ENCODE measurements around the gene NDUFS7. TPM values are rescaled to one million over a fixed set of nuclear protein-coding genes. Genes with fewer than 3 reads are reported as not detected.
A peak's percentile ranks its signal among the peaks of the same experiment; 100 is the strongest.

NDUFS7 gene
- total and polyA plus RNA-seq, 4 donors, result 43.0 to 164 (median 124) TPM

DNA sequence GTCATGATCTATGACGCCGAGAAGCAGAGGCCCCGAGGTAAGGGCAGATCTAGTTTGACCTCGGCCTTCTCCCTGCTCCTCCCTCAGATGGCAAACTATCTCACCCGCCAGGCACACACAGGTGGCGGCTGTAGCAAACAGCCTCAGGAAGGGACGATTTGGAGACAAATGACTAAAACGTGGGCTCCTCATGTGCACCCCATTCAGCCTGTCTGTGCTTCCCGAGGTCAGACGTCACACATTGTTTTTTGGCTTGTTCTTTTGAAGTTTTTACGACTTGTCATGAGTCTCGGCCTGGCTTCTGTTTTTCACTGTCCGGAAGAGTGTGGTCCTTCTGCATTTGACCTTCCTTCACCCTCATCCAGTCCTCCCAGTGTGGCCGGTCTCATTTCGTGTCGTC, 38.7 kb downstream of the NDUFS7 start:
- peaks cover 15% of the 10 kb centered on the region for H3K4me1 ChIP-seq (ENCODE audit: control insufficient read depth, insufficient read depth, low read length)
- H3K9me3 ChIP-seq (ENCODE audit: control insufficient read depth, insufficient read depth, low read length), result no peaks in the 10 kb centered on the region
- H3K27ac ChIP-seq (ENCODE audit: low read depth, low read length), result no peak overlapping the region
- H3K4me3 ChIP-seq (ENCODE audit: low read depth, low read length), result no peak overlapping the region
- whole genome bisulfite sequencing (ENCODE audit: insufficient coverage), result 63% methylated on average over 10 of the region's 16 CpGs
- no peak for DNase-seq (ENCODE audit: low read depth in 4 of 6, low spot score in 6 of 6)
- H3K27me3 ChIP-seq (ENCODE audit: control insufficient read depth, insufficient read depth, low read length), result no peaks in the 10 kb centered on the region
- peaks cover 99% of the 10 kb centered on the region for H3K36me3 ChIP-seq (ENCODE audit: control insufficient read depth, insufficient read depth, low read length)

DNA sequence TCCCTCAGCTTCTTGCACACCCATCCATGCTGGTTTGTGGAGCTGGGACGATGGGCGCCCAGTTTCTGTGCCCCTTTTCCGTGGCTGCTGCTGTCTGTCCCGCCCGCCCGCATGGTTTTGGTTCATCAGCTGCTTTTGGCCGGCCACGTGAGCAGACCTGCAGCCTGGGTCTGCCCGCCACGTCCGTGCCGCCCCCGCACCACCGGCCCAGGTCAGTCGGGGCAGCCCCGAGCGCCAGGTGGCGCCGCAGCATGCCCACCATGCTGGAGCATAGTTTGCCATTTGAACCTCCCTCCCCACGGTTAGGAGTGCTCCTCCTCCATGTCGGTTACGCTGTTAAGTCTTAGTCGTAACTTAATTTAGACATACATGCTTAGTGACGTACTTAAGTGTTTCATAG, 39.2 kb downstream of the NDUFS7 start:
- no peak overlapping the region for H3K27ac ChIP-seq (ENCODE audit: low read depth, low read length)

DNA sequence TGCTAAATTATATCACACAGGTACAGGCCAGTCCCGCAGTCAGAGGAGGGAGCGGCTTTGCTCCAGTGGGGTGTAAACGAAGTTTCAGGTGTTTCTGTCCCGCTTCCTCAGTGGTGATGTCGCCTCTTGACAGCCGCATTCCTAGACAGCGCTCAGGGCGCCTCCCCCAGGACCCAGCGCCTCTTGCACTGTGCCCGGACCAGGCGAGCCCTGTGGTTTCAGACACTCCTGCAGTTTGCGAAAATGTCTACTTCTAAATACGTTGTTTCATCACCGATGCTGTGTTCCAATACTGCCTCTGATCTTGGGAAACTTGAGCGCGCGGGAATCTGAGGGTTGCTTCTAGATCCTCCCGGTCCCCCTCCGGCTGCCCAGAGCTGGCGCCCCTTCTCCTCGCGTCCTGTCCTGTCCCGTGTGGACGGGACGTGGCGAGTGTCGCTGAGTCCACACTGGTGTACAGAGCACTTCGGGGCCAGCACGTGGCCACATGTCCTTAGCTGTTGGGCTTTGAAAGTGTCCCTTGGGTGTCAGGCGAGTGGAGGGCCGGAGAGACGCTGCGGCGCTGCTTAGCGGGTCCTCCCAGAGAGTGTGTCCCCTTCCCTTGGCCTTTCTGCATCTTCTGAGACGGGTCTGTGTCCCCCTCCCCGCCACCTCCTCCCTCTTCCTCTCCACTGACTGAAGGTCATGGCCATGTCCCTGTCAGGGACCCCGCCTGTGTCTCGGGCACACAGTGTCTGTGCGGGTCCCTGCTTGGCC, 39.9 kb downstream of the NDUFS7 start:
- no peak for DNase-seq (ENCODE audit: low read depth in 4 of 6, low spot score in 6 of 6)
- WGBS (ENCODE audit: insufficient coverage), result 92% methylated on average over 40 of the region's 40 CpGs
- peaks cover 8% of the 10 kb centered on the region for H3K4me1 ChIP-seq (ENCODE audit: control insufficient read depth, insufficient read depth, low read length)
- H3K27me3 ChIP-seq (ENCODE audit: control insufficient read depth, insufficient read depth, low read length), result no peaks in the 10 kb centered on the region
- H3K27ac ChIP-seq (ENCODE audit: low read depth, low read length), result no peak overlapping the region
- H3K9me3 ChIP-seq (ENCODE audit: control insufficient read depth, insufficient read depth, low read length), result no peaks in the 10 kb centered on the region
- H3K4me3 ChIP-seq (ENCODE audit: low read depth, low read length), result no peak overlapping the region
- peaks cover 96% of the 10 kb centered on the region for H3K36me3 ChIP-seq (ENCODE audit: control insufficient read depth, insufficient read depth, low read length)

More for the DNA sequence above, 39.2 kb downstream of the NDUFS7 start:
- WGBS (ENCODE audit: insufficient coverage), result 87% methylated on average over 20 of the region's 24 CpGs
- Histone ChIP-seq H3K4me3 (ENCODE audit: low read depth, low read length) (no peak overlapping the region), H3K36me3 (ENCODE audit: control insufficient read depth, insufficient read depth, low read length) (peaks cover 98% of the 10 kb centered on the region), H3K27me3 (ENCODE audit: control insufficient read depth, insufficient read depth, low read length) (no peaks in the 10 kb centered on the region), H3K4me1 (ENCODE audit: control insufficient read depth, insufficient read depth, low read length) (peaks cover 13% of the 10 kb centered on the region), H3K9me3 (ENCODE audit: control insufficient read depth, insufficient read depth, low read length) (no peaks in the 10 kb centered on the region)
- no peak for DNase-seq (ENCODE audit: low read depth in 4 of 6, low spot score in 6 of 6)

DNA sequence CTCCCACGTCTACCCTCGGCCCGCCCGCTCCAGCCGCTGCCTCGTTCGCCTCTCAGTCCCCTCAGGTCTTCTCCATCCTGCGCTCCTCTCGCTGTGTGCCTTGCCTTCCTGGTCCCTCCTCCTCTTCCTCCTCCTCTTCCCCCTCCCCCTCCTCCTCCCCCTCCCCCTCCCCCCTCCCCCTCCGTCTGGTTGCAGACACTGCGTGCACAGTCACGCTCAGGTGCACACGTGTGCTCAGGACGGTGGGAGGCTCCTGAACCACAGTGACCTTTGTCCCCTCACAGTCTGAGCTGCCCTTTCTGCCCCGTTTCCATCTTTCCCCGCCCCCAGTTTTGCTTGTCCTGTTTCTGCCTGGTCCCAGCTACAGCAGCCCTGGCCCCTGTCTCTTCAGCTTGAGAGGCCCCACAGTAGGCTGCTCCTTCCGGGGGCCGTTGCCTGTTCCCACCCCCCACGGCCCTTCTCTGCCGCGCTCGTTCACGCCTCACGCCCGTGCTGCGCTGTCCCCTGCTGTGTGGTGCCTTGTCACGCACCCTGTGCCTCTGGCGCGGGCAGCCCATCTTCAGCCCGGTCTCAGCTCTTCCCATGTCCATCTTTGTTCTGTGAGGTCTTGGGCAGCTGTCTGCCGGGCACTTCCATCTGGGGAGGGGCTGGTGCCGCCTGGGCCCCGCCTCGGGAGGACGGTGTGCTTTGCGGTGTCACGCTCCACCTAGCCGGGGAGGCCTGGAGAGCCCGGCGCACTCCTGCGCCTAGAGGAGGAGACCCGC, 40.7 kb downstream of the NDUFS7 start:
- whole genome bisulfite sequencing (ENCODE audit: insufficient coverage), result 73% methylated on average over 27 of the region's 42 CpGs

DNA sequence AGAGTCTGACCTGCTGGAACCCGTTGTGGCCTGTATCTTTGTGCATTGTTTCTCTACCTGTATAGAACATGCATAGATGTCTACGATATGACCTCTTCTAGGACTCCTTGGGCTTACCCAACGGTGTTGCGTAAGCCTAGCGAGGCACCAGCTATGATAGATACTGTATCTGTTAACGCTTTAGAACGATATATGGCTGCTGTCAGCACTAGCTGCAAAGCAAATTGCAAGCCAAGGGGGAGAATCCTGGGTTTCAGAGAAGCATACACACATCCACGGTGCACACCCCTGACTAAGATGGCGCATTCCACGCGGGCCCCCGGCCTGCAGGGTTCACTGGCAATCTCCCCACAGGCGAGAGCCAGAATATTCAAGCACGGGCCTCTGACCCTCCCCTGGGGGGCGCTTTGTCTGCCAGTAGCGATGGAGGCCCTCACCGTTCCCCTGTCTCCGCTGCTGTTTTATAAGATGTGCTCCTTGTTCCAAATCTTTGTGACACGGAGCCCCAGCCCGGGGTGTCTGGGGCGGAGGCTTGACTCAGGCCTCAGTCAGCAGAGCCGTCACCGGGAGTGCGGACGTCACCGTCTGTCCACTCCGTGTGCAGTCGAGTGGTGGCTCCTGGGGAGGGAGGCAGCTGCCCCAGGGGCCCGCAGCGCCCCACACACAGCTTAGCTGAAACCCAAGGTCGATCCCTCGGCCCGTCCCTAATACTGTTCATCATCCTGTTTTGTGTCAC, 41.6 kb downstream of the NDUFS7 start:
- Histone ChIP-seq H3K27ac (ENCODE audit: low read depth, low read length) (no peak overlapping the region), H3K4me1 (ENCODE audit: control insufficient read depth, insufficient read depth, low read length) (peaks cover 8% of the 10 kb centered on the region), H3K27me3 (ENCODE audit: control insufficient read depth, insufficient read depth, low read length) (no peaks in the 10 kb centered on the region), H3K9me3 (ENCODE audit: control insufficient read depth, insufficient read depth, low read length) (no peaks in the 10 kb centered on the region), H3K4me3 (ENCODE audit: low read depth, low read length) (no peak overlapping the region), H3K36me3 (ENCODE audit: control insufficient read depth, insufficient read depth, low read length) (peaks cover 96% of the 10 kb centered on the region)
- no peak for DNase-seq (ENCODE audit: low read depth in 4 of 6, low spot score in 6 of 6)
- WGBS (ENCODE audit: insufficient coverage), result 84% methylated on average over 28 of the region's 33 CpGs

More for the DNA sequence above, 40.7 kb downstream of the NDUFS7 start:
- Histone ChIP-seq H3K4me3 (ENCODE audit: low read depth, low read length) (no peak overlapping the region), H3K36me3 (ENCODE audit: control insufficient read depth, insufficient read depth, low read length) (peaks cover 96% of the 10 kb centered on the region), H3K27ac (ENCODE audit: low read depth, low read length) (no peak overlapping the region), H3K27me3 (ENCODE audit: control insufficient read depth, insufficient read depth, low read length) (no peaks in the 10 kb centered on the region), H3K4me1 (ENCODE audit: control insufficient read depth, insufficient read depth, low read length) (peaks cover 8% of the 10 kb centered on the region), H3K9me3 (ENCODE audit: control insufficient read depth, insufficient read depth, low read length) (no peaks in the 10 kb centered on the region)
- no peak for DNase-seq (ENCODE audit: low read depth in 4 of 6, low spot score in 6 of 6)

DNA sequence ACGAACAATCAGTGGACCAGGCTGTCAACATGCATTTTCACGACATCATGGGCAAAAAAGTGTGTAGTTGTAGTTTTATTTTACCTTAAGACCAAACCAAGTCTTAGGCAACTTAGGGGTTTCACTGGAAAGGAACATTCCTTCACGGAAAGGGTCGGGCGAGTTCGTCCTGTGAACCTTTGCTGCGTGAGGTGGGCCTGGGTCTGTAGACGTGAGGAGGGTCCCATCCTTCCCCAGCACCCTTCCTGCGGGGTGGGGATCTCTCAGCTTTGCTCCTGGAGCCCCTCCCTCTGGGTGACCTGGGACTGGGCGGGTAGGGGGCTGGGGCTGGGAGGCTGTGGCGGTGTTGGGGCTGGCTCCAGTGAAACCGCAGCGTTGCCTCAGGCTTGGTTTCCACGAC, 42.2 kb downstream of the NDUFS7 start:
- DNase-seq (ENCODE audit: low read depth in 4 of 6, low spot score in 6 of 6), result no peak
- Histone ChIP-seq H3K27ac (ENCODE audit: low read depth, low read length) (no peak overlapping the region), H3K4me3 (ENCODE audit: low read depth, low read length) (no peak overlapping the region), H3K9me3 (ENCODE audit: control insufficient read depth, insufficient read depth, low read length) (no peaks in the 10 kb centered on the region), H3K4me1 (ENCODE audit: control insufficient read depth, insufficient read depth, low read length) (peaks cover 8% of the 10 kb centered on the region), H3K36me3 (ENCODE audit: control insufficient read depth, insufficient read depth, low read length) (peaks cover 95% of the 10 kb centered on the region), H3K27me3 (ENCODE audit: control insufficient read depth, insufficient read depth, low read length) (no peaks in the 10 kb centered on the region)
- WGBS (ENCODE audit: insufficient coverage), result 89% methylated on average over 8 of the region's 14 CpGs

DNA sequence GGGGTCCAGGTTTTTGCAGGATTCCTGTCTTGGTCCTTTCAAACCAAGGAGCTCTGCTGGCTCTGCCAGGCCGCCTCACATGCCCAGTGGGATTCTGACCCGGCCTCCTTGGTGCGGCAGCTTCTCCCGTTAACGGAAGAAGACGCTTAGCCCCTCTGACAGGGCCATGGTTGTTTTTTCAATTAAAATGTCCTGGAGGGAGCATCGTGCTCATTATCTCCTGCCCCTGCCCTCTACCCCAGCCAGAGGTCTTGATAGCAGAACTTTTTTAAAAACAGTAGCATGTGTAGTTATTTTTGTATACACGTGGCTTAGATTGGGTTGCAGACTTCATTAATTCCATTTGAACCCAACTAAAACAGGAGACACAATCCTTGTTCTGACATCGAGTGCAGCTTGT, 43.0 kb downstream of the NDUFS7 start:
- Histone ChIP-seq H3K27me3 (ENCODE audit: control insufficient read depth, insufficient read depth, low read length) (no peaks in the 10 kb centered on the region), H3K4me3 (ENCODE audit: low read depth, low read length) (no peak overlapping the region), H3K36me3 (ENCODE audit: control insufficient read depth, insufficient read depth, low read length) (peaks cover 95% of the 10 kb centered on the region), H3K27ac (ENCODE audit: low read depth, low read length) (no peak overlapping the region), H3K4me1 (ENCODE audit: control insufficient read depth, insufficient read depth, low read length) (peaks cover 8% of the 10 kb centered on the region), H3K9me3 (ENCODE audit: control insufficient read depth, insufficient read depth, low read length) (no peaks in the 10 kb centered on the region)
- 100% methylated on average over 2 of the region's 9 CpGs for WGBS (ENCODE audit: insufficient coverage)
- no peak for DNase-seq (ENCODE audit: low read depth in 4 of 6, low spot score in 6 of 6)

DNA sequence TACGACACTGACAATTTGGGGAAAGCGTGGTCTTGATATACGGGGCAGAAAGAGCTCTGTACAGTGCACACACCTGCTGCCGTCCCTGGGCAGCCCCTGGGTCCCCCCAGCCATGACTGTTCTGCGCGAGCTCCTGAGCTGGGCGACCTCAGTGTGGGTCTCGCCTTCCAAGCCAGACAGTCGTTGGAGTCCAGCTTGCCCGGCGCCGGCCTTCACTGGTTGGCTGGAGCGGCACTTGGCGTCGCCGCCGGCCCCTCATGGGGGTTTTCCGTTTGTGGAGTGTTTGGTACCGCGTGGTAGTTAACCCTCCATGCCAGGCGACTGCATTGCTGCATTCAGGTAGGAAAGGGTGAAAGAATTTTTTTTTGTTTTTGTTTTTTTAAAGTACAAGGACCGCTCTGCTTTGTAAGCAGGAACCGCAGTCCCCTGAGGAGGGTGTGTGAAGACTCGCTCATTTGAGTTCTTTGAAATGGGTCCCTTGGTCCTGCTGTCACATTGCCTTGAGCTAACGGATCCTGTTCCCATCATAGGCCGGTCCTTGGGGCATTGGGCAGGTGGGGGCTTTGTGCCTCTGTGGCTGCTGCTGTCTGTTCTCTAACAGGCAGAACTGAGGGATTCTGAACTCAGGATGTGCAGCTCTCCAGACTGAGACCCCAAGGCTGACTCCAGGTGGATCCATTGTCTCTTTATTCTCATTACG, 43.7 kb downstream of the NDUFS7 start:
- Histone ChIP-seq H3K27ac (ENCODE audit: low read depth, low read length) (no peak overlapping the region), H3K9me3 (ENCODE audit: control insufficient read depth, insufficient read depth, low read length) (no peaks in the 10 kb centered on the region), H3K4me3 (ENCODE audit: low read depth, low read length) (no peak overlapping the region), H3K36me3 (ENCODE audit: control insufficient read depth, insufficient read depth, low read length) (peaks cover 95% of the 10 kb centered on the region), H3K4me1 (ENCODE audit: control insufficient read depth, insufficient read depth, low read length) (peaks cover 8% of the 10 kb centered on the region), H3K27me3 (ENCODE audit: control insufficient read depth, insufficient read depth, low read length) (no peaks in the 10 kb centered on the region)
- WGBS (ENCODE audit: insufficient coverage), result 82% methylated on average over 26 of the region's 27 CpGs
- peak in 1 of 6 donors; percentile 67 for DNase-seq (ENCODE audit: low read depth in 4 of 6, low spot score in 6 of 6)

DNA sequence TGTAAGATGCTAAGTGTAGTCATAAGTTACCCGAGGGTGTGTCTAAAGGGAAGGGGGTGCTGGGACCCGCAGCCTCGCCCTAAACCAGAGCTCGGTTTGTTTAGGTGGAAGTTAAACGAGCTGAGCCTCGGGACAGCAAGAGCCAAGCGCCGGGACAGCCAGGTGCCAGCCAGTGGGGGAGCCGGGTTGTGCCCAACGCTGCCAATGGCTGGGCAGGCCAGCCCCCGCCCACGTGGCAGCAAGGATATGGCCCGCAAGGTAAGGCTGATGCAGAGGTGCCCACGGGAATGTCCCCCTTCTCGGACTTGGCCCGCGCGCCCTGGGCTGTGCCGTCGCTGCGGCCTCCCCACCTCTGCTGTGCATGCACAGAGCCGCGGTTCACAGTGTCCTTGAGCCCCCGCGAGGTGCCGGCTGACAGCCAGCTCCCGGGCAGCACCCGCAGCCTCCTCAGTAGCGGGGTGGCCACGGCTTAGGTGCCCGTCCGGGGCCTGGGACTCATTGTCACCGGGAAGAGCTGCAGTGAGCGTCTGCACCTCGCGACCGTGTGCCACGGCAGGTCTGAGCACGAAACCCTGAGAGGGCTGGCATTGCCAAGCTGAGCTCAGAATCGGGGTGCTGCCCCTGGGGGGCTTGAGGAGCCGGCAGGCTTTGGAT, 45.2 kb downstream of the NDUFS7 start:
- Histone ChIP-seq H3K4me1 (ENCODE audit: control insufficient read depth, insufficient read depth, low read length) (peaks cover 8% of the 10 kb centered on the region), H3K27me3 (ENCODE audit: control insufficient read depth, insufficient read depth, low read length) (no peaks in the 10 kb centered on the region), H3K4me3 (ENCODE audit: low read depth, low read length) (no peak overlapping the region), H3K9me3 (ENCODE audit: control insufficient read depth, insufficient read depth, low read length) (no peaks in the 10 kb centered on the region), H3K36me3 (ENCODE audit: control insufficient read depth, insufficient read depth, low read length) (peaks cover 95% of the 10 kb centered on the region), H3K27ac (ENCODE audit: low read depth, low read length) (no peak overlapping the region)
- 95% methylated on average over 41 of the region's 41 CpGs for WGBS (ENCODE audit: insufficient coverage)
- no peak for DNase-seq (ENCODE audit: low read depth in 4 of 6, low spot score in 6 of 6)

Measured in spinal cord (tissue), 10 donors.